ENCODE data around the gene ANKRD36C. TPM values are rescaled to one million over a fixed set of nuclear protein-coding genes. Genes with fewer than 3 reads are reported as not detected.
"Not testable (repeated sequence)": the region's sequence is repeated elsewhere in the genome, so short reads cannot be mapped to it uniquely, and the experiment has no call there.

Gene ANKRD36C
- total and polyA plus RNA-seq, 2 of the 4 experiments (the other 2 are of a cell fraction), result 2.2 to 27.1 TPM

- H4K8ac ChIP-seq (ENCODE audit: low read depth in 2 of 2, low read length in 2 of 2); H3K27ac ChIP-seq (ENCODE audit: insufficient read depth, low read length); H2BK20ac ChIP-seq (ENCODE audit: low read depth, low read length); H2AFZ ChIP-seq (replicated peaks; ENCODE audit: low read length, poor library complexity); POLR2A ChIA-PET (ENCODE audit: unreplicated experiment); H3K36me3 ChIP-seq (ENCODE audit: control insufficient read depth, insufficient read depth, low read length); H3K9me1 ChIP-seq (ENCODE audit: insufficient read depth, low read length); BruUV-seq (replicated peaks); H3K4me3 ChIP-seq (ENCODE audit: insufficient read depth, low read depth, low read length); H3K56ac ChIP-seq (ENCODE audit: extremely low read depth, insufficient read depth, low read length); H3K4me1 ChIP-seq (ENCODE audit: control insufficient read depth, insufficient read depth, low read length); H2AK9ac ChIP-seq (replicated peaks; ENCODE audit: low read depth, low read length, poor library complexity); H4K20me1 ChIP-seq (ENCODE audit: insufficient read depth, low read length); H3K79me1 ChIP-seq (ENCODE audit: low read depth in 1 of 2, low read length in 2 of 2); H4K5ac ChIP-seq (ENCODE audit: low read depth, low read length); intact Hi-C loops (cut with micrococcal nuclease); H3K27me3 ChIP-seq (ENCODE audit: control insufficient read depth, insufficient read depth, low read length); CTCF ChIA-PET; H2AK5ac ChIP-seq (ENCODE audit: low read depth, low read length); H2BK5ac ChIP-seq (ENCODE audit: low read depth, low read length, poor library complexity, severe bottlenecking); H3K14ac ChIP-seq (replicated peaks; ENCODE audit: low read depth, low read length); H3K23ac ChIP-seq (ENCODE audit: low read depth, low read length); H2BK15ac ChIP-seq (ENCODE audit: low read depth, low read length); H4K91ac ChIP-seq (ENCODE audit: insufficient read depth, low read depth, low read length); H3K18ac ChIP-seq (ENCODE audit: low read depth, low read length); H3K4ac ChIP-seq (ENCODE audit: low read depth, low read length); H3K9me3 ChIP-seq (ENCODE audit: control insufficient read depth, insufficient read depth, low read length); H2BK120ac ChIP-seq (ENCODE audit: low read depth, low read length); H3K9ac ChIP-seq (ENCODE audit: low read depth, low read length); dilution Hi-C loops (cut with HindIII; ENCODE audit: low sequenced_read_pairs, unreplicated experiment): not testable (repeated sequence)
- peak; percentile 18; the same call in 1 of the 2 replicates for ATAC-seq (ENCODE audit: low read depth)
- peak; percentile 6 for DNase-seq
- no CpG with 5 or more reads among the region's 4 CpGs for WGBS, 2 experiments (ENCODE audit: extremely low coverage in 2 of 2, insufficient read length in 1 of 2)
- in situ Hi-C loops (cut with MboI; ENCODE audit: low sequenced_read_pairs), result loop anchor here (25.0 kb wide), 4 partner anchors 101 to 501 kb away; partner anchors contain the start of genes ADRA2B, CIAO1, NEURL3 and TMEM127
- peak overlapping the region; percentile 19; the same call in 1 of the 2 replicates for H3K4me2 ChIP-seq (ENCODE audit: low read depth, low read length)
Observed at GRCh38 chr2:96011129-96011455, 19.5 kb upstream of the ANKRD36C start.

DNA sequence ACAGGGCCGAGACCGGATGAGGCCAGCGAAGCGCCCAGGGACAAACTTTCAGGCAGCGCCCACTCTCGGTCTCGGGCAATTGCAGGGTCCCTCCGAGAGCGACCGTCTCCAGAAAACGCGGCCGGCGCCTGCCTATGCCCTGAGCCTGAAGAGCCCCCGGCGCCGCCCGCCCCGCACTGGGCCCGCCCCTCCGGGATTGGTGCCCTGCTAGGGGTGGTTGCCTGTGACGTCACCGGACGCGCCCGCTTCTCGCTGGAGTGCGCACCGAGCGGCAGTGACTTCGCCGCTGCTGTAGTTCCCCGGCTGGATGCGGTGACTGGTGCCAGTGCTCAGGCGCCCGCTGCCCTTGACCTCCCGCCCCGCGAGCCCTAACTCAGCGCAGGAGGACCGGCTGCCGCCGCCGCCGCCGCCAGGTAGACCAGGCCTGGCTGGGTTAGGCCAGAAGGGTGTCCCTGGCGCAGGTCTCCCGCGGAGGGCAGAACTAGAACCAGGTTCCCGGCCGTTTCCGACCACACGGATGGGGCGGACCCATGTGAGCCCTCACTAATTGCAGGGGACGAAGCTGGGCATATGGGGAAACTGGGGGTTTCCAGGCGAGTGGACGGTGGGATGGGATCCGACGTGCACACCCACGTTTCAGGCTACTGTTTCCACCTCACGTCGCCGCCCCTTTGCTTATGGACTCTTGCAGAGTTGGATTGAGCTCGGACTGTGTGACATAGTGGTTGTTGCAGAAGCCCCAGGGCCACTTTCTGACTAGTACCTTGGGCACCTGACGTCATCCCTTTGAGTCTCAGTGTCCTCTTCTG is 18.9 kb upstream of the ANKRD36C start:
- H4K5ac ChIP-seq (ENCODE audit: low read depth, low read length); H3K36me3 ChIP-seq (ENCODE audit: control insufficient read depth, insufficient read depth, low read length); POLR2A ChIA-PET (ENCODE audit: unreplicated experiment); H2AFZ ChIP-seq (replicated peaks; ENCODE audit: low read length, poor library complexity); H3K27ac ChIP-seq (ENCODE audit: insufficient read depth, low read length); H3K4me1 ChIP-seq (ENCODE audit: control insufficient read depth, insufficient read depth, low read length); H3K18ac ChIP-seq (ENCODE audit: low read depth, low read length); H3K4ac ChIP-seq (ENCODE audit: low read depth, low read length); BruUV-seq (replicated peaks); H3K23ac ChIP-seq (ENCODE audit: low read depth, low read length); H3K79me1 ChIP-seq (ENCODE audit: low read depth in 1 of 2, low read length in 2 of 2); H3K27me3 ChIP-seq (ENCODE audit: control insufficient read depth, insufficient read depth, low read length); H3K56ac ChIP-seq (ENCODE audit: extremely low read depth, insufficient read depth, low read length); H3K9me1 ChIP-seq (ENCODE audit: insufficient read depth, low read length); H4K91ac ChIP-seq (ENCODE audit: insufficient read depth, low read depth, low read length); H3K14ac ChIP-seq (replicated peaks; ENCODE audit: low read depth, low read length); H2BK120ac ChIP-seq (ENCODE audit: low read depth, low read length); dilution Hi-C loops (cut with HindIII; ENCODE audit: low sequenced_read_pairs, unreplicated experiment); H3K9me3 ChIP-seq (ENCODE audit: control insufficient read depth, insufficient read depth, low read length); H2BK20ac ChIP-seq (ENCODE audit: low read depth, low read length); H2BK5ac ChIP-seq (ENCODE audit: low read depth, low read length, poor library complexity, severe bottlenecking); H2AK5ac ChIP-seq (ENCODE audit: low read depth, low read length); CTCF ChIA-PET; intact Hi-C loops (cut with micrococcal nuclease); H4K20me1 ChIP-seq (ENCODE audit: insufficient read depth, low read length); H2BK15ac ChIP-seq (ENCODE audit: low read depth, low read length); H2AK9ac ChIP-seq (replicated peaks; ENCODE audit: low read depth, low read length, poor library complexity): not testable (repeated sequence)
- in situ Hi-C loops (cut with MboI; ENCODE audit: low sequenced_read_pairs), result loop anchor here (25.0 kb wide), 4 partner anchors 102 to 502 kb away; partner anchors contain the start of genes ADRA2B, CIAO1, NEURL3 and TMEM127
- WGBS, 2 experiments (ENCODE audit: extremely low coverage in 2 of 2, insufficient read length in 1 of 2), result 0% methylated on average over 9 of the region's 65 CpGs; no CpG with 5 or more reads in 1 of the 2 experiments
- Histone ChIP-seq H4K8ac (ENCODE audit: low read depth in 2 of 2, low read length in 2 of 2) (peak overlapping the region in 1 of 2 experiments; percentile 49; a peak in 1 of 4 replicates), H3K4me2 (ENCODE audit: low read depth, low read length) (peak overlapping the region; percentile 45), H3K9ac (ENCODE audit: low read depth, low read length) (0 out of 2 replicates have a peak overlapping the region, but pooled peaks have one; percentile 35), H3K4me3 (ENCODE audit: insufficient read depth, low read depth, low read length) (peak overlapping the region; percentile 55)
- DNase-seq (peak; percentile 68), ATAC-seq (ENCODE audit: low read depth) (peak; percentile 100)
